Panc1 (cell line): ENCODE results near the gene LARP4B.

Source experiments
- POLR2AphosphoS5 ChIP-seq: IDR thresholded peaks from 2 replicates; pipeline ENCODE4 v1.6.1; 2012; ENCODE audit warnings: mild to moderate bottlenecking, low read depth, low read length, moderate library complexity
- TF ChIP-seq, protein P1 (sequence below): fragments of 450-650 bp; IDR thresholded peaks from 2 replicates; pipeline ENCODE4 v1.5.1; 2017; ENCODE audit warnings: mild to moderate bottlenecking

DNA sequence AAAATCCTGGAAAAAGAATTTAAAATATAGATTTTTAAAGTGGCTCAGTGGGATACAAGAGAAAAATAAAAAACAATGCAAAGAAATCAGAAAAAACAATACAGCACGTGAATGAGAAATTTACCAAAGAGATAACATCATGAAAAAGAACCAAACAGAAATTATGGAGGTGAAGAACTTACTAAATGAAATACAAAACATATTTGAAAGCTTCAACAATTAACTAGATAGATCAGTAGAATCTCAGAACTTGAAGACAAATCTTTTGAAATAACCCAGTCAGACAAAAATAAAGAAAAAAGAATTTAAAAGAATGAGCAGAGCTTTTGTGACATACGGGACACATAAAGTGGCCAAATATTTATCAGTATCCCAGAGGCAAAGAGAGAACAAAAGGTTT, 170.9 kb downstream of the LARP4B start:
- TF ChIP-seq POLR2AphosphoS5 = no peak
- TF ChIP-seq, protein P1, sequence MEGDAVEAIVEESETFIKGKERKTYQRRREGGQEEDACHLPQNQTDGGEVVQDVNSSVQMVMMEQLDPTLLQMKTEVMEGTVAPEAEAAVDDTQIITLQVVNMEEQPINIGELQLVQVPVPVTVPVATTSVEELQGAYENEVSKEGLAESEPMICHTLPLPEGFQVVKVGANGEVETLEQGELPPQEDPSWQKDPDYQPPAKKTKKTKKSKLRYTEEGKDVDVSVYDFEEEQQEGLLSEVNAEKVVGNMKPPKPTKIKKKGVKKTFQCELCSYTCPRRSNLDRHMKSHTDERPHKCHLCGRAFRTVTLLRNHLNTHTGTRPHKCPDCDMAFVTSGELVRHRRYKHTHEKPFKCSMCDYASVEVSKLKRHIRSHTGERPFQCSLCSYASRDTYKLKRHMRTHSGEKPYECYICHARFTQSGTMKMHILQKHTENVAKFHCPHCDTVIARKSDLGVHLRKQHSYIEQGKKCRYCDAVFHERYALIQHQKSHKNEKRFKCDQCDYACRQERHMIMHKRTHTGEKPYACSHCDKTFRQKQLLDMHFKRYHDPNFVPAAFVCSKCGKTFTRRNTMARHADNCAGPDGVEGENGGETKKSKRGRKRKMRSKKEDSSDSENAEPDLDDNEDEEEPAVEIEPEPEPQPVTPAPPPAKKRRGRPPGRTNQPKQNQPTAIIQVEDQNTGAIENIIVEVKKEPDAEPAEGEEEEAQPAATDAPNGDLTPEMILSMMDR = no peak
